ENCODE results near the gene SERPINB1.
A peak's percentile ranks its signal among the peaks of the same experiment; 100 is the strongest.

The SERPINB1 gene

DNA sequence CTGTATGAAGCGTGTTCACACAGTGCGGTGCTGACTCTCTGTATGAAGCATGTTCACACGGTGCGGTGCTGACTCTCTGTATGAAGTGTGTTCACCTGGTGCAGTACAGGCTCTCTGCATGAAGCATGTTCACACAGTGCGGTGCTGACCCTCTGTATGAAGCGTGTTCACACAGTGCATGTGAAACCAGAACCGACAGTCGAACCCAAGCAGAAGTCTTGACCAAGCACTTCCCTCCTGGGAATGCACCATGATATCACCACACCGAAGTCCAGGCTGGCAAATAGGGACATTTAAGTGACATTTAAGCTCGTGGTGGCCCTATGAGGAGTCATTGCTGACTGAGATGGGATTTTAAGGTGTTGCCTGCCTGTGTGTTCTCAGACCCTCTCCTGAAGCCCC is 11.3 kb upstream of the SERPINB1 start:
- Histone ChIP-seq H3K4me1 (ENCODE audit: control insufficient read depth, low read length) (peaks cover 96% of the 10 kb centered on the region), H3K4me3 (ENCODE audit: low read length) (no peak overlapping the region), H3K9me2 (replicated peaks; ENCODE audit: control insufficient read depth, low read length) (no peaks in the 10 kb centered on the region), H3K27ac (ENCODE audit: low read depth, low read length) (0 out of 2 replicates have a peak overlapping the region, but pooled peaks have one; percentile 99), H4K20me1 (ENCODE audit: control insufficient read depth, insufficient read depth, low read depth, low read length) (no peaks in the 10 kb centered on the region), H3K36me3 (ENCODE audit: control insufficient read depth, low read length) (peaks cover 10% of the 10 kb centered on the region), H3F3A (ENCODE audit: control insufficient read depth, insufficient read depth) (peaks cover 26% of the 10 kb centered on the region), H3K4me2 (ENCODE audit: low read length) (no peak overlapping the region), H3K79me2 (ENCODE audit: control insufficient read depth, low read length) (peaks cover 23% of the 10 kb centered on the region), H3K27me3 (ENCODE audit: control insufficient read depth, low read length) (no peaks in the 10 kb centered on the region), H3K9me3 (ENCODE audit: control insufficient read depth, insufficient read depth, low read length) (no peaks in the 10 kb centered on the region)
- no peak for TF ChIP-seq EZH2phosphoT487 (IDR thresholded peaks at IDR 0.05; ENCODE audit: borderline replicate concordance, low read length)
- no peak for TF ChIP-seq CTCF (IDR thresholded peaks at IDR 0.05; ENCODE audit: low read depth, low read length, poor library complexity, severe bottlenecking)

DNA sequence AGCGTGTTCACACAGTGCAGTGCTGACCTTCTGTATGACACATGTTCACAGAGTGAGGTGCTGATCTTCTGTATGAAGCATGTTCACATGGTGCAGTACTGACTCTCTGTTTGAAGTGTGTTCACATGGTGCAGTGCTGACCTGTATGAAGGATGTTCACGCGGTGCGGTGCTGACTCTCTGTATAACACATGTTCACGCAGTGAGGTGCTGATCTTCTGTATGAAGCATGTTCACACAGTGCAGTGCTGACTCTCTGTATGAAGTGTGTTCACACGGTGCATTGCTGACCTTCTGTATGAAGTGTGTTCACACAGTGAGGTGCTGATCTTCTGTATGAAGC is 10.8 kb upstream of the SERPINB1 start:
- Histone ChIP-seq H3K9me3 (ENCODE audit: control insufficient read depth, insufficient read depth, low read length) (no peaks in the 10 kb centered on the region), H3K4me1 (ENCODE audit: control insufficient read depth, low read length) (peaks cover 96% of the 10 kb centered on the region), H3K9me2 (replicated peaks; ENCODE audit: control insufficient read depth, low read length) (no peaks in the 10 kb centered on the region), H3K79me2 (ENCODE audit: control insufficient read depth, low read length) (peaks cover 23% of the 10 kb centered on the region), H4K20me1 (ENCODE audit: control insufficient read depth, insufficient read depth, low read depth, low read length) (no peaks in the 10 kb centered on the region), H3F3A (ENCODE audit: control insufficient read depth, insufficient read depth) (peaks cover 22% of the 10 kb centered on the region), H3K27ac (ENCODE audit: low read depth, low read length) (no peak overlapping the region), H3K36me3 (ENCODE audit: control insufficient read depth, low read length) (peaks cover 10% of the 10 kb centered on the region), H3K4me3 (ENCODE audit: low read length) (no peak overlapping the region), H3K4me2 (ENCODE audit: low read length) (no peak overlapping the region), H3K27me3 (ENCODE audit: control insufficient read depth, low read length) (no peaks in the 10 kb centered on the region)
- TF ChIP-seq CTCF (IDR thresholded peaks at IDR 0.05; ENCODE audit: low read depth, low read length, poor library complexity, severe bottlenecking) (no peak), EZH2phosphoT487 (IDR thresholded peaks at IDR 0.05; ENCODE audit: borderline replicate concordance, low read length) (no peak)

- H3K4me2 ChIP-seq (ENCODE audit: low read length): 0 out of 2 replicates have a peak overlapping the region, but pooled peaks have one; percentile 6
- H3K27me3 ChIP-seq (ENCODE audit: control insufficient read depth, low read length): no peaks in the 10 kb centered on the region
- no peak overlapping the region for H3K4me3 ChIP-seq (ENCODE audit: low read length)
- peaks cover 10% of the 10 kb centered on the region for H3K36me3 ChIP-seq (ENCODE audit: control insufficient read depth, low read length)
- no peaks in the 10 kb centered on the region for H4K20me1 ChIP-seq (ENCODE audit: control insufficient read depth, insufficient read depth, low read depth, low read length)
- H3K9me2 ChIP-seq (replicated peaks; ENCODE audit: control insufficient read depth, low read length): no peaks in the 10 kb centered on the region
- no peaks in the 10 kb centered on the region for H3K9me3 ChIP-seq (ENCODE audit: control insufficient read depth, insufficient read depth, low read length)
- no peak overlapping the region for H3K27ac ChIP-seq (ENCODE audit: low read depth, low read length)
- peaks cover 23% of the 10 kb centered on the region for H3K79me2 ChIP-seq (ENCODE audit: control insufficient read depth, low read length)
- peaks cover 95% of the 10 kb centered on the region for H3K4me1 ChIP-seq (ENCODE audit: control insufficient read depth, low read length)
- TF ChIP-seq CTCF (IDR thresholded peaks at IDR 0.05; ENCODE audit: low read depth, low read length, poor library complexity, severe bottlenecking): no peak
- TF ChIP-seq EZH2phosphoT487 (IDR thresholded peaks at IDR 0.05; ENCODE audit: borderline replicate concordance, low read length): no peak
- H3F3A ChIP-seq (ENCODE audit: control insufficient read depth, insufficient read depth): peaks cover 16% of the 10 kb centered on the region
Observed at GRCh38 chr6:2851727-2852513, 10.3 kb upstream of the SERPINB1 start.

Measured in DOHH2 (cell line).